Spleen (tissue), 11 donors: ENCODE measurements around the gene CLEC16A. TPM values are rescaled to one million over a fixed set of nuclear protein-coding genes. Genes with fewer than 3 reads are reported as not detected.
A peak's percentile ranks its signal among the peaks of the same experiment; 100 is the strongest.

ENCODE experiments used
- DNase-seq: peaks from one replicate; pipeline ENCODE4 v3.0.0-alpha.2; 2020
- H3K27ac ChIP-seq, 8 donors: fragments of 200-600 bp; sonication (generic) in 7 of 8; 1 replicate in 4 of 8; 2 replicates in 4 of 8; pipeline versions ENCODE4 v1.5.0 to v1.8.0; 2016 to 2021; ENCODE audit warnings: inconsistent platforms in 4 of 8, mild to moderate bottlenecking in 4 of 8, moderate library complexity in 1 of 8
- H3K27me3 ChIP-seq, 7 donors: fragments of 200-600 bp; sonication (generic) in 6 of 7; replicated peaks in 1 of 7; 1 replicate in 4 of 7; 2 replicates in 3 of 7; pipeline versions ENCODE4 v1.5.0 to v1.8.0; 2016 to 2021; ENCODE audit warnings: inconsistent platforms in 3 of 7, mild to moderate bottlenecking in 1 of 7
- H3K36me3 ChIP-seq, 6 donors: fragments of 200-600 bp; sonication (generic) in 5 of 6; 1 replicate in 4 of 6; 2 replicates in 2 of 6; pipeline versions ENCODE4 v1.5.0 to v1.8.0; 2016 to 2021; ENCODE audit warnings: inconsistent platforms in 2 of 6
- H3K4me1 ChIP-seq, 6 donors: fragments of 200-600 bp; sonication (generic) in 5 of 6; 1 replicate in 3 of 6; 2 replicates in 3 of 6; pipeline versions ENCODE4 v1.5.0 to v1.8.0; 2016 to 2021; ENCODE audit warnings: inconsistent platforms in 3 of 6
- H3K4me3 ChIP-seq, 8 donors: fragments of 200-600 bp; sonication (generic) in 7 of 8; 1 replicate in 4 of 8; 2 replicates in 4 of 8; pipeline versions ENCODE4 v1.5.0 to v1.8.0; 2016 to 2021; ENCODE audit warnings: inconsistent platforms in 4 of 8, mild to moderate bottlenecking in 4 of 8, moderate library complexity in 2 of 8
- H3K9me3 ChIP-seq, 8 donors: fragments of 200-600 bp; sonication (generic) in 7 of 8; 1 replicate in 4 of 8; 2 replicates in 4 of 8; pipeline versions ENCODE4 v1.5.0 to v1.8.0; 2016 to 2021; ENCODE audit warnings: inconsistent platforms in 4 of 8
- CTCF ChIP-seq, 11 experiments: fragments of 200-600 bp in 7 of 11; fragments of 450-650 bp in 4 of 11; sonication (generic) in 4 of 11; IDR thresholded peaks in 8 of 11; conservative IDR thresholded peaks in 3 of 11; 1 replicate in 7 of 11; 2 replicates in 4 of 11; pipeline versions ENCODE4 v1.4.0 to v1.8.0; 2016 to 2021; ENCODE audit warnings: antibody characterized with exemption in 11 of 11, inconsistent platforms in 4 of 11, mild to moderate bottlenecking in 1 of 11
- POLR2A ChIP-seq, 3 donors: fragments of 450-650 bp; IDR thresholded peaks; one replicate each; pipeline ENCODE4 v1.5.1; 2017; ENCODE audit warnings: antibody characterized with exemption in 3 of 3, mild to moderate bottlenecking in 1 of 3
- POLR2AphosphoS5 ChIP-seq, 3 donors: sonication (generic); formaldehyde crosslinking; IDR thresholded peaks; one replicate each; pipeline ENCODE4 v1.5.1; 2017; ENCODE audit warnings: antibody characterized with exemption in 3 of 3
- WGBS, 5 donors: extraction: QIAGEN DNeasy Blood & Tissue Kit in 3 of 5; methylation state at CpG; one replicate each; pipeline versions ENCODE4 v1.1.5 to v1.1.7; 2013 to 2018; 5-methylcytosine and 5-hydroxymethylcytosine counted together
- intact Hi-C: fragments of 100-400 bp; cut with DNase I; formaldehyde crosslinking; loops from one replicate; pipeline ENCODE4 v1.15.0; 2023; ENCODE audit warnings: low total_unique reads
- polyA plus RNA-seq, 3 donors: library from polyadenylated mRNA; stranded (reverse); fragments of 200-250 nt; gene quantifications; one replicate each; pipeline ENCODE4 v1.2.1, GENCODE V29; 2013
- total RNA-seq, 7 donors: library from RNA; depleted of rRNA in 3 of 7; stranded (reverse); fragments of >200 nt in 3 of 7; fragmentation: NEBNext Ultra II Directional in 4 of 7; extraction: Animal tissue kit (Norgen Biotek cat#: 25700) in 4 of 7; gene quantifications; one replicate each; pipeline versions ENCODE4 v1.1.0 to v1.2.1, GENCODE V29; 2016 to 2021
- donor health status: healthy with polysubstance abuse.
- donor health status: DM: no; HTN: no; CAD: no; lungs with moderate emphysema.
- donor health status: DM: no; HTN: no; CAD: no.
- donor health status: Bipolar disorder and iron deficiency.
- donor health status: healthy.
- donor health status: DM: no; HTN: no; CAD: no.
- donor health status: DM: yes; HTN: yes; CAD: no.

The CLEC16A gene
- total and polyA plus RNA-seq, 10 donors = 7.3 to 54.6 (median 35.1) TPM

DNA sequence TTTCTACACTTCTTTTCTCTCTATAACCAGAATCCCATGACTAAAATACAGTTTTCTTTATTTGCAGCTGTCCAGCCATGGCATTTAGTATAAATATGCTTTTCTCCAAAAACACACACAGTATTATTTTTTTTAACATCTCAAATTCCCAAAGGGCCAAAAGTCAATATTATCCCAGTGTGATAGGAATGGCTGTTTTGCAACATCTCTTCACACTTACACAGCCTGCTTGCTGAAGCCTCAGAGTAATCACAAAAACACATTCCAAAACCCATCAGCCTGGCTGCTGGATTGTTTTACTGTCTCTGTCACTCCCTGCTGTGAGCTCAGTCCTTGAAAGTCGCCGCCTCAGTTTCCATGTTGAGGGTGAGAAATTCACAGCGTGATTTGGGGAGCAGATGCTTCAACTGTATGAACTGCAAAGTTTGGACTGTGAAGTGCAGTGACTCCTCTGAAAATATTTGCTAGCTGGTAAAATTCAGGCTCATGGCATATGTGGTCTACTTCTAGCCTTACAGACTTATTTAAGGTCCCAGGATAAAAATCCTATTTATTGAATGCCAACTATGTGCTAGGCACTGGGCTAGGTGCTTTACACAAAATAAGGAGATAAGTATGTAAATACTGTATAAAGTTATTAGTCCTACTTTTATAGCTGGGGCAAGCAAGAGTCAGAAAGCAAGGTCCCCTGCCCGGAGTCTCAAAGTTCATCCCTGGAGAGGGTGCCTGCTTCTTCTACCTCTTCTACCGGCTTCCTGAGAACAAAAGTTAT is 195.1 kb downstream of the CLEC16A start:
- Histone ChIP-seq H3K36me3 (peaks cover 0 to 59% (median 0%) of the 10 kb centered on the region in 6 donors), H3K4me1 (peaks cover 6 to 55% (median 15%) of the 10 kb centered on the region in 6 donors), H3K27ac (peak overlapping the region in 3 of 8 donors; percentile 0 to 29 (median 20)), H3K9me3 (no peaks in the 10 kb centered on the region), H3K27me3 (no peaks in the 10 kb centered on the region), H3K4me3 (no peak overlapping the region)
- 70 to 83% (median 76%) methylated on average over 5 of the region's 5 CpGs for WGBS, 5 donors
- TF ChIP-seq POLR2A (IDR thresholded peaks at IDR 0.05) = no peak
- no peak for TF ChIP-seq CTCF (IDR thresholded peaks at IDR 0.05 in 8 of 11, conservative IDR thresholded peaks at IDR 0.05 in 3 of 11)
- TF ChIP-seq POLR2AphosphoS5 (IDR thresholded peaks at IDR 0.05) = no peak
- no peak for DNase-seq
- intact Hi-C loops = no loop called here

DNA sequence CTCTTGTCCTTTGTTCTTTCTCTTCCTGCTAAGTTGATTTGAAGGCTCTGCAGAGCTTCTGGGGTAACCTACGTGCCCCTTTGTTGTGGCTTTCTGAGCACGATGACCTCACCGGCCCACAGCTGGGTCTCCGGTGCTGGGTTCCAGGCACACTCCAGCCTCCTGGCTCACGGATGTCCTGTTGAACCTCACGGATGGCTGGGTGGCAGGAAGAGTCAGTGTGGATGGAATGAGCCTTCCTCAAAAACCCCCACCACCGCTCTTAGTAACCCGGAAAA is 195.7 kb downstream of the CLEC16A start:
- intact Hi-C loops = no loop called here
- Histone ChIP-seq H3K27me3 (no peaks in the 10 kb centered on the region), H3K4me1 (peaks cover 6 to 54% (median 15%) of the 10 kb centered on the region in 6 donors), H3K36me3 (peaks cover 0 to 54% (median 0%) of the 10 kb centered on the region in 6 donors), H3K4me3 (no peak overlapping the region), H3K27ac (peak overlapping the region in 3 of 8 donors; percentile 0 to 29 (median 20)), H3K9me3 (no peaks in the 10 kb centered on the region)
- peak in 2 of 3 donors; percentile 23 to 49 for TF ChIP-seq POLR2AphosphoS5 (IDR thresholded peaks at IDR 0.05)
- TF ChIP-seq CTCF (IDR thresholded peaks at IDR 0.05 in 8 of 11, conservative IDR thresholded peaks at IDR 0.05 in 3 of 11) = no peak
- no peak for TF ChIP-seq POLR2A (IDR thresholded peaks at IDR 0.05)
- DNase-seq = no peak
- WGBS, 5 donors = 54 to 71% (median 65%) methylated on average over 8 of the region's 8 CpGs

GRCh38 chr16:11140466-11140865 is 196.1 kb downstream of the CLEC16A start:
- peaks cover 6 to 52% (median 15%) of the 10 kb centered on the region in 6 donors for H3K4me1 ChIP-seq
- peak overlapping the region in 2 of 8 donors; percentile 0 to 29 for H3K27ac ChIP-seq
- WGBS, 5 donors = 50 to 88% (median 86%) methylated on average over 1 to 4 of the region's 4 CpGs
- no peak for TF ChIP-seq CTCF (IDR thresholded peaks at IDR 0.05 in 8 of 11, conservative IDR thresholded peaks at IDR 0.05 in 3 of 11)
- TF ChIP-seq POLR2A (IDR thresholded peaks at IDR 0.05) = no peak
- no peak for TF ChIP-seq POLR2AphosphoS5 (IDR thresholded peaks at IDR 0.05)
- H3K36me3 ChIP-seq = peaks cover 0 to 50% (median 0%) of the 10 kb centered on the region in 6 donors
- H3K27me3 ChIP-seq = no peaks in the 10 kb centered on the region
- intact Hi-C loops = no loop called here
- no peak overlapping the region for H3K4me3 ChIP-seq
- no peaks in the 10 kb centered on the region for H3K9me3 ChIP-seq
- no peak for DNase-seq

GRCh38 chr16:11140867-11141266 is 196.5 kb downstream of the CLEC16A start:
- no peaks in the 10 kb centered on the region for H3K9me3 ChIP-seq
- no peak for DNase-seq
- H3K36me3 ChIP-seq = peaks cover 0 to 47% (median 0%) of the 10 kb centered on the region in 6 donors
- peaks cover 6 to 48% (median 15%) of the 10 kb centered on the region in 6 donors for H3K4me1 ChIP-seq
- H3K27me3 ChIP-seq = no peaks in the 10 kb centered on the region
- intact Hi-C loops = no loop called here
- no peak overlapping the region for H3K4me3 ChIP-seq
- 71 to 89% (median 76%) methylated on average over 4 to 5 of the region's 5 CpGs for WGBS, 5 donors
- TF ChIP-seq POLR2A (IDR thresholded peaks at IDR 0.05) (no peak), POLR2AphosphoS5 (IDR thresholded peaks at IDR 0.05) (no peak), CTCF (IDR thresholded peaks at IDR 0.05 in 8 of 11, conservative IDR thresholded peaks at IDR 0.05 in 3 of 11) (no peak)
- H3K27ac ChIP-seq = no peak overlapping the region
